Measurements from ENCODE around the gene SPATA9. TPM values are rescaled to one million over a fixed set of nuclear protein-coding genes. Genes with fewer than 3 reads are reported as not detected.
A peak's percentile ranks its signal among the peaks of the same experiment; 100 is the strongest.

SPATA9 gene
- total RNA-seq, 1 experiment from 2014 or later: not detected

DNA sequence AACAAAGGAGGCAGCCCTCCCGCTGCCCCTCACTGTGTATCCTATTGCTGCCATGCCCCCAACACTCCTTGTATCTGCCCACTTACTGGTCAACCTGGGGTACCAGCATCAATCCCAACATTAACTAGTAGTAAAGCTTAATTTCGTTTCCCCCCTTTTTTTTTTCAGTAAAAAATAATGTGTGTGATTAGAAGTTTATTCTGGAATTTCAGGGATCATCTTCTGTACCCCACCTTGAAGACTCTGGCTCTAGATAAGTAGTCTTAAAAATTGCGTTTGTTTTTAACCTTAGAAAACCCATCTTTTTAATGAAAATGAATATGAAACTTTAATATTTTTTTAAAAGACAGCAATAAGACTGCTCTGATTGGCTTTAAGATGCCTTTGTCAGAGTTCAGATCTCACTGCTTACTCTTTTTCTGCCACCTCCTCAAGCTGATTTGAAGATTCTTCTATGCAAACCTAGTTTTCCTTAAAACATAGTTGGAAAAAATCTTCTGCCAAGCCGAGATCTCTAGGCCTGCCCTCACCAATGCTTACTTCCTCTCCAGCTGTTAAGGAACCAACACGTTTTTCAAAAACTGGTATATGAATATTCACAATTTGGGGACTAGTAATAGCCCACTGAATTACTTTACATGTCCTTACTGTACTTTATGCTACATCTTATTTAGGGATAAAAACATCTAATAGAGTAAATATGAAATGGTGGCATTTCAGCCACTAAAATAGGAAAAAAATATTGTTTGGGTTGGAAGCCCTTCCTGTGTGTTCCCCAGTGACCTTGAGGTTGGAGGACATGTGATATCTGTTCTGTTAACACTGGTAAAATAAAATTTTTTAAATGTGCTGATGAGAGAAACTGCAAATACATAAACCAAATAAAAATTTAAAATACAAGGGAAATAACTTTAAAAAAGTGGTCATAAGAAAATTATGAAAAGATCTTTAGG is 44.3 kb upstream of the SPATA9 start:
- H3K4me1 Mint-ChIP-seq (ENCODE audit: low read depth, unreplicated experiment): peaks cover 47% of the 10 kb centered on the region
- no TSS peak for BruUV-seq (replicated peaks)
- no peak for DNase-seq
- H3K9me3 Mint-ChIP-seq (ENCODE audit: low read depth, unreplicated experiment): no peaks in the 10 kb centered on the region
- H3K4me3 Mint-ChIP-seq (ENCODE audit: low read depth, unreplicated experiment): no peak overlapping the region
- CTCF ChIA-PET: interaction anchor here (0.6 to 1.2 kb wide), 3 partner anchors 22 to 95 kb away, joined by 3 read pairs; no protein-coding TSS in a partner anchor
- H3K36me3 Mint-ChIP-seq (ENCODE audit: insufficient read depth, unreplicated experiment): peaks cover 18% of the 10 kb centered on the region
- peak overlapping the region; percentile 3 for H3K27ac Mint-ChIP-seq (ENCODE audit: unreplicated experiment)
- intact Hi-C loops (cut with micrococcal nuclease; ENCODE audit: unreplicated experiment): no loop called here
- TF ChIP-seq CTCF (IDR thresholded peaks at IDR 0.05; ENCODE audit: unreplicated experiment): no peak
- H3K27me3 Mint-ChIP-seq (ENCODE audit: unreplicated experiment): no peaks in the 10 kb centered on the region

DNA sequence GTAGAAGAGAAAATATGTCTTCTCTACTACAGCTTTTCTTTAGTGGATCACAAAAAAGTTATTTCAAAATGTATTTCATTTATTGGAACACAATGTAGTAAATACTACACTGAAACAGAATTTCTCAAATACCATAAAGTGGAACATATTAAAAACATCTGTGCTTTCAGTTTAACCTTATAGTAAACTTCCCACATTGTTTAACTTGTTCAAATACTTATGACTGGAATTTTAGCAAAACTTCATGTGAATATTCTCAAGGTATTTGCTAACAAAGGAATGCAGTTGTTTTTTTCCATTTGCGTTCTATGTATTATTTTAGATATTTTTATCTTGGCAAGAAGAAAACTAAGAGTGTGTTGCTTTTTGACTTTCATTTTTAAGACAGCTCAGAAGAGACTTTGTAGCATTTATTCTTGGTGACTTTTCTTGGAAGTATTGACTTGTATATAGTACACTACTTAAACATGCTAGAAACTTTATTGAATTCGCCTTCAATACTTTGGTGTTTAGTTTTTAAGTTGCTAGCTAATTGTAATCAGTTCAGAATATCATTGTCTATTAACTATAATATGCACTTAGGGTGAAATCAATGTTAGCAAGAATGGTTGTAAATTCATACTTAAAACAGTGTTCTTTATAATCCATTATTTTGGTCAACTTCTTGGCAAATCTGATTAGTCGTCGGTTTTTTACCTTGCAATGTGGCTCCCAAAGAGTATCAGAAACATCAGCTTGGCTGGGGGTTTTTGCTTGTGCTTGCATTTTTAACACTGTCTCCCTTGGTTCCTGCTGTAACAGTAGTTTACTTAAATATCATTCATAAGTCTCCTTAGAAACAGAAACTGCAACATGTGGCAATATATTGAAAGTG is 43.4 kb upstream of the SPATA9 start:
- no peak for DNase-seq
- Mint-ChIP-seq H3K9me3 (ENCODE audit: low read depth, unreplicated experiment) (no peaks in the 10 kb centered on the region), H3K4me3 (ENCODE audit: low read depth, unreplicated experiment) (no peak overlapping the region), H3K27ac (ENCODE audit: unreplicated experiment) (no peak overlapping the region), H3K4me1 (ENCODE audit: low read depth, unreplicated experiment) (peaks cover 47% of the 10 kb centered on the region), H3K27me3 (ENCODE audit: unreplicated experiment) (no peaks in the 10 kb centered on the region), H3K36me3 (ENCODE audit: insufficient read depth, unreplicated experiment) (peaks cover 9% of the 10 kb centered on the region)
- intact Hi-C loops (cut with micrococcal nuclease; ENCODE audit: unreplicated experiment): no loop called here
- BruUV-seq (replicated peaks): no TSS peak
- TF ChIP-seq CTCF (IDR thresholded peaks at IDR 0.05; ENCODE audit: unreplicated experiment): no peak
- CTCF ChIA-PET: no interaction called here

DNA sequence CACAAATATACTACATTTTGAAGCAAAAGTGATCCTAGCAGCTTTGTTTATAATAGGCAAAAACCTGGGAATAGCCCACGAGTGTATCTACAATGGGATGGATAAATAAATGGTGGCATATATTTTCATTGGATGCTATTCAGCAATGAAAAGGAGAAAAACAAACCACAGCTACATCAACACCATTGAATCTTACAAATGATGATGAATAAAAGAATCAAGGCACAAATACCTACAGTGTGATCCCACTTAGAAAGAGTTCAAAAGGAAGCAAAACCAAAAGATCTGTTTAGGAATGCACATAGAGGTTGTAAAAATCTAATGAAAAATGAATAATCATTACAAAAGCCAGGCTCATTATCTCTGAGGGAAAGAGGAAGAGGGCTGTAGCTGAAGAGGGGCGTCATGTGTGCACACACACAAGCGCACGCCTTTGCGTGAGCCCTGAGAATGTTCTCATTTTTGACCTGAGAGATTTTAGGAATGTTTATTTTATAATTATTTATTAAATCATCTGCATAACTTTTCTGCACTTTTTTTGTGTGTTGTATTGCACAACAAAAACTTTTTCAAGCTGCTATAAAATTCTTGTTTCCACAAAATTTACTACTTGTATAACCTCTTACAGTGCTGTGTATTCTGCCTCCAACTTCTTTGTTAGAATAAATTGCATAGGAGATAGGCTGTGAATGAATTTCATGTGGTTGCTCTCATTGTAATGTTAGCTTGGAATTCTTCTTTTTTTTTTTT is 42.5 kb upstream of the SPATA9 start:
- intact Hi-C loops (cut with micrococcal nuclease; ENCODE audit: unreplicated experiment): no loop called here
- H3K27ac Mint-ChIP-seq (ENCODE audit: unreplicated experiment): no peak overlapping the region
- no peak for DNase-seq
- TF ChIP-seq CTCF (IDR thresholded peaks at IDR 0.05; ENCODE audit: unreplicated experiment): no peak
- H3K36me3 Mint-ChIP-seq (ENCODE audit: insufficient read depth, unreplicated experiment): no peaks in the 10 kb centered on the region
- no peaks in the 10 kb centered on the region for H3K9me3 Mint-ChIP-seq (ENCODE audit: low read depth, unreplicated experiment)
- peaks cover 41% of the 10 kb centered on the region for H3K4me1 Mint-ChIP-seq (ENCODE audit: low read depth, unreplicated experiment)
- H3K4me3 Mint-ChIP-seq (ENCODE audit: low read depth, unreplicated experiment): no peak overlapping the region
- BruUV-seq (replicated peaks): no TSS peak
- CTCF ChIA-PET: interaction anchor here (1.5 kb wide), 1 partner anchor 56 kb away, joined by 4 read pairs; no protein-coding TSS in a partner anchor
- no peaks in the 10 kb centered on the region for H3K27me3 Mint-ChIP-seq (ENCODE audit: unreplicated experiment)

Measured in Calu3 (cell line).